SU-DHL-6 (cell line): ENCODE measurements around the gene HOXC4.

ENCODE experiments used
- H2AFZ ChIP-seq: fragments of 200-600 bp; sonication (generic); 2 replicates; pipeline ENCODE4 v1.6.1; 2014; ENCODE audit warnings: low read depth, mild to moderate bottlenecking, moderate library complexity, mixed read lengths, antibody characterized with exemption, low read length; ENCODE audit not compliant: severe bottlenecking
- H3F3A ChIP-seq: fragments of 200-600 bp; shearing (Covaris generic); 2 replicates; pipeline ENCODE4 v1.6.0; 2016; ENCODE audit warnings: antibody characterized with exemption, mild to moderate bottlenecking; ENCODE audit not compliant: insufficient read depth
- H3K27ac ChIP-seq: fragments of 200-600 bp; sonication (generic); 2 replicates; pipeline ENCODE4 v1.5.1; 2016; ENCODE audit warnings: low read depth, mild to moderate bottlenecking, low read length, moderate library complexity, mixed read lengths
- H3K27me3 ChIP-seq: fragments of 200-600 bp; sonication (generic), shearing (Covaris generic); 2 replicates; pipeline ENCODE4 v1.6.0; 2014; ENCODE audit warnings: mild to moderate bottlenecking, low read length
- H3K36me3 ChIP-seq: fragments of 200-600 bp; sonication (generic); 2 replicates; pipeline ENCODE4 v1.6.1; 2014; ENCODE audit warnings: mild to moderate bottlenecking, low read length, mixed read lengths
- H3K4me2 ChIP-seq: fragments of 300-600, 200-600 bp; shearing (Covaris generic), sonication (generic); 2 replicates; pipeline ENCODE4 v1.6.0; 2014; ENCODE audit warnings: low read length, low read depth, mild to moderate bottlenecking; ENCODE audit not compliant: poor library complexity, severe bottlenecking
- H3K4me3 ChIP-seq: fragments of 200-600 bp; sonication (generic); 2 replicates; pipeline ENCODE4 v1.5.1; 2014; ENCODE audit warnings: antibody characterized with exemption, low read length, mild to moderate bottlenecking, mixed read lengths; ENCODE audit not compliant: insufficient read depth, poor library complexity, severe bottlenecking
- H3K79me2 ChIP-seq: fragments of 200-600 bp; sonication (generic); 2 replicates; pipeline ENCODE4 v1.6.1; 2014; ENCODE audit warnings: mild to moderate bottlenecking, low read length, moderate library complexity; ENCODE audit not compliant: insufficient read depth
- H3K9ac ChIP-seq: fragments of 200-600 bp; sonication (generic); 2 replicates; pipeline ENCODE4 v1.7.0; 2014; ENCODE audit warnings: mild to moderate bottlenecking, low read length
- H3K9me2 ChIP-seq: fragments of 200-600 bp; sonication (generic); replicated peaks from 2 replicates; pipeline ENCODE4 v1.6.1; 2014; ENCODE audit warnings: low read length; ENCODE audit not compliant: insufficient read depth
- H3K9me3 ChIP-seq: fragments of 200-600 bp; sonication (generic); 2 replicates; pipeline ENCODE4 v1.6.1; 2014; ENCODE audit warnings: low read length, mixed read lengths; ENCODE audit not compliant: insufficient read depth
- H4K20me1 ChIP-seq: fragments of 200-600 bp; sonication (generic); 2 replicates; pipeline ENCODE4 v1.6.1; 2014; ENCODE audit warnings: low read depth, mild to moderate bottlenecking, antibody characterized with exemption, low read length, moderate library complexity, mixed read lengths
- EZH2phosphoT487 ChIP-seq: fragments of 200-600 bp; sonication (generic), shearing (Covaris generic); conservative IDR thresholded peaks from 2 replicates; pipeline ENCODE4 v1.6.1; 2018; ENCODE audit warnings: mild to moderate bottlenecking, antibody characterized with exemption, low read length, moderate library complexity, mixed read lengths
- TF ChIP-seq, protein P1 (sequence below): fragments of 200-600 bp; sonication (generic); IDR thresholded peaks from one replicate; pipeline ENCODE4 v1.5.1; 2017; ENCODE audit warnings: antibody characterized with exemption, mild to moderate bottlenecking, low read length, moderate library complexity; ENCODE audit not compliant: insufficient read depth, poor library complexity, severe bottlenecking

HOXC4 gene

DNA sequence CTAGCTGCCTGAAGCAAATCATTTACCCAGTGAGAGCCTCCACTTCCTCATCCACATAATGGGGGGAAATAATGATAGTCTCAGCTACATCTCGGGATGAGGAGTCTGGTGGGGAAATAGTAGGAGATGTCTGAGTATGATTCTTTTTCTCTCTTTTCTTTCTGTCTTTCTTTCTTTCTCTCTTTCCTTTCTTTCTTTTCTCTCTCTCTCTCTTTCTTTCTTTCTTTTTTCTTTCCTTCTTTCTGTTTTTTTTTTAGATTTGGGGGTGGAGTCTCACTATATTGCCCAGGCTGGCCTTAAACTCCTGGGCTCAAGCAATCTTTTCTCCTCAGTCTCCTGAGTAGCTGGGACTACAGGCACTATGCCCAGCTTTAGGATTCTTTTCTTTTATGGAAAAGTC lies 12.8 kb downstream of the HOXC4 start:
- Histone ChIP-seq H3K9ac (no peak overlapping the region), H3K27me3 (no peaks in the 10 kb centered on the region), H3K4me2 (no peak overlapping the region), H2AFZ (no peak overlapping the region), H3K79me2 (no peaks in the 10 kb centered on the region), H4K20me1 (no peaks in the 10 kb centered on the region), H3K27ac (no peak overlapping the region), H3K4me3 (no peak overlapping the region), H3K9me2 (no peaks in the 10 kb centered on the region), H3K36me3 (no peaks in the 10 kb centered on the region), H3K9me3 (no peaks in the 10 kb centered on the region), H3F3A (no peaks in the 10 kb centered on the region)
- TF ChIP-seq, protein P1, sequence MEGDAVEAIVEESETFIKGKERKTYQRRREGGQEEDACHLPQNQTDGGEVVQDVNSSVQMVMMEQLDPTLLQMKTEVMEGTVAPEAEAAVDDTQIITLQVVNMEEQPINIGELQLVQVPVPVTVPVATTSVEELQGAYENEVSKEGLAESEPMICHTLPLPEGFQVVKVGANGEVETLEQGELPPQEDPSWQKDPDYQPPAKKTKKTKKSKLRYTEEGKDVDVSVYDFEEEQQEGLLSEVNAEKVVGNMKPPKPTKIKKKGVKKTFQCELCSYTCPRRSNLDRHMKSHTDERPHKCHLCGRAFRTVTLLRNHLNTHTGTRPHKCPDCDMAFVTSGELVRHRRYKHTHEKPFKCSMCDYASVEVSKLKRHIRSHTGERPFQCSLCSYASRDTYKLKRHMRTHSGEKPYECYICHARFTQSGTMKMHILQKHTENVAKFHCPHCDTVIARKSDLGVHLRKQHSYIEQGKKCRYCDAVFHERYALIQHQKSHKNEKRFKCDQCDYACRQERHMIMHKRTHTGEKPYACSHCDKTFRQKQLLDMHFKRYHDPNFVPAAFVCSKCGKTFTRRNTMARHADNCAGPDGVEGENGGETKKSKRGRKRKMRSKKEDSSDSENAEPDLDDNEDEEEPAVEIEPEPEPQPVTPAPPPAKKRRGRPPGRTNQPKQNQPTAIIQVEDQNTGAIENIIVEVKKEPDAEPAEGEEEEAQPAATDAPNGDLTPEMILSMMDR: no peak
- TF ChIP-seq EZH2phosphoT487: no peak

DNA sequence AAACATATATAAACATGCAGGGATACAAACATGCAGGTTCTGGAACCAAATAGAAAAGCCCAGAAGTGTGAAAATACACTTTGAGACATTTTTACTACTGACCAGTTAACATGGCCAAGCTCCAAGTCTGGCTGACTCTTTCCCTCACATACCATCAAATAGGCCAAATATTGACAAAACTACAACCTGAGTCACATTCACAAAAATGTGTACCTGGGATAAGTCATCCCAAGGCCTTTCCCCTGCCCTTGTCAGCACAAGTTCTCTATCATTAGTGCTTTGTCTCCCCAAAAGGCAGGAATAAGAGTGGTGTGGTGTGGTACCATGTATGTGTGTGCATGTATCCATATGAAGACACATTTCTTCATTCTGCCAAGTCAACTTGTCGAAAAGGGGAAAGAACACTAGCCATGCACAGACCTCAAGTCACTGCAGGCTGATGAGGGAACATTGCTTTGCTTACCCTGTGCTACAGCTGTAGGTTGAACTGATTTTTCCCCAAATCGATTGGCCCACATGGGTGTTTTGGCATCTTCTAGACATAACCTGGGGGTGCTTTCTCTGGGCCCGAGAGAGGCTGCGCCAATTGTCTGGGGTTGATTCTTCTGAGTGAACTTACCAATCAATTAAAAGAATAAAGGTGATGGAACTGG lies 14.9 kb downstream of the HOXC4 start:
- H3K9me3 ChIP-seq: no peaks in the 10 kb centered on the region
- H3K79me2 ChIP-seq: no peaks in the 10 kb centered on the region
- TF ChIP-seq, protein P1: no peak
- no peak for TF ChIP-seq EZH2phosphoT487
- no peak overlapping the region for H2AFZ ChIP-seq
- H3K4me3 ChIP-seq: no peak overlapping the region
- H3K27ac ChIP-seq: no peak overlapping the region
- no peaks in the 10 kb centered on the region for H3K27me3 ChIP-seq
- H3F3A ChIP-seq: no peaks in the 10 kb centered on the region
- no peaks in the 10 kb centered on the region for H3K9me2 ChIP-seq
- no peaks in the 10 kb centered on the region for H4K20me1 ChIP-seq
- no peak overlapping the region for H3K9ac ChIP-seq
- H3K4me2 ChIP-seq: no peak overlapping the region
- H3K36me3 ChIP-seq: no peaks in the 10 kb centered on the region

DNA sequence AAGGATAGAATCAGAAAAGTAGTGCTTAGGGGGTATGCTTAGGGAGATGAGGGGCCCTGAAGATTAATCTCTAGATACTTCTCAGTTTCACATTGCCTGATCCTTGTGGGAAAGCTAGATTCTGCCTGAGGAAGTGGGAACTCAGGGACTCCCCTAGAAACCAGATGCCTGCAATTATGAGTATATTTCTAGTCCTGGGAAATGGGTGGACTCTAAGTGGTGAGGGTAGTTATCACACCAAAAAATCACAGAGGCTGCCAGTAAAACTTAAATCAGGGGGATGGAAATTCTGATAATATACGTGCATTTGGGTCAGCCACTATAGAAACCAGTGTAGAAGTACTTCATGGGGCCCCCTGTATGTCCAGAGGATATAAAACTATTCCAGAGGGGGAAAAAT lies 18.3 kb downstream of the HOXC4 start:
- Histone ChIP-seq H3K4me2 (no peak overlapping the region), H3K9ac (no peak overlapping the region), H3K4me3 (no peak overlapping the region), H2AFZ (no peak overlapping the region), H3F3A (no peaks in the 10 kb centered on the region), H3K27me3 (no peaks in the 10 kb centered on the region), H4K20me1 (no peaks in the 10 kb centered on the region), H3K36me3 (no peaks in the 10 kb centered on the region), H3K9me3 (no peaks in the 10 kb centered on the region), H3K27ac (no peak overlapping the region), H3K79me2 (no peaks in the 10 kb centered on the region), H3K9me2 (no peaks in the 10 kb centered on the region)
- TF ChIP-seq, protein P1: no peak
- no peak for TF ChIP-seq EZH2phosphoT487
